ENCODE measurements around the gene SNRK.

DNA sequence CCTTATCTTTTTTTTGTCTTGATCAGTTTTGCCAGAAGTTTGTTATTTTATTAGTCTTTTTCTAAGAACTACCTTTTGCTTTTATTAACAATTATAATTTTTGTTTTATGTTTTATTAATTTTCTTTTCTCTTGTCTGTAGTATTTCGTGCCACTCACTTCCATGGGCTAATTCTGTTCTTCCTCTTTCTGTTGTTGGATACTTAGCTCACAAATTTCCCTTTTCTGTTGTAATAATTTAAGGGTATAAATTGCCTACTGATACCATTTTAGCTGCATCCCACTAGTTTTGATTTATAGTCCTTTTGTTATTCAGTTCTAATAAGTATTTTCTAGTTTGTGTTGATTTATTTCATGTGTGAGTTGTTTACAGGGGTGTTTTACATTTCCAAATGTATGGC lies 48.6 kb downstream of the SNRK start:
- no peak for TF ChIP-seq EZH2phosphoT487 (IDR thresholded peaks at IDR 0.05; ENCODE audit: low read depth)
- TF ChIP-seq, protein P1, sequence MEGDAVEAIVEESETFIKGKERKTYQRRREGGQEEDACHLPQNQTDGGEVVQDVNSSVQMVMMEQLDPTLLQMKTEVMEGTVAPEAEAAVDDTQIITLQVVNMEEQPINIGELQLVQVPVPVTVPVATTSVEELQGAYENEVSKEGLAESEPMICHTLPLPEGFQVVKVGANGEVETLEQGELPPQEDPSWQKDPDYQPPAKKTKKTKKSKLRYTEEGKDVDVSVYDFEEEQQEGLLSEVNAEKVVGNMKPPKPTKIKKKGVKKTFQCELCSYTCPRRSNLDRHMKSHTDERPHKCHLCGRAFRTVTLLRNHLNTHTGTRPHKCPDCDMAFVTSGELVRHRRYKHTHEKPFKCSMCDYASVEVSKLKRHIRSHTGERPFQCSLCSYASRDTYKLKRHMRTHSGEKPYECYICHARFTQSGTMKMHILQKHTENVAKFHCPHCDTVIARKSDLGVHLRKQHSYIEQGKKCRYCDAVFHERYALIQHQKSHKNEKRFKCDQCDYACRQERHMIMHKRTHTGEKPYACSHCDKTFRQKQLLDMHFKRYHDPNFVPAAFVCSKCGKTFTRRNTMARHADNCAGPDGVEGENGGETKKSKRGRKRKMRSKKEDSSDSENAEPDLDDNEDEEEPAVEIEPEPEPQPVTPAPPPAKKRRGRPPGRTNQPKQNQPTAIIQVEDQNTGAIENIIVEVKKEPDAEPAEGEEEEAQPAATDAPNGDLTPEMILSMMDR (IDR thresholded peaks at IDR 0.05; ENCODE audit: low read depth, low read length): no peak

Data from OCI-LY3 (cell line).